Endothelial cell of umbilical vein (primary cell): ENCODE results near the gene PLEKHH1.
A peak's percentile ranks its signal among the peaks of the same experiment; 100 is the strongest.

ENCODE experiments used
- CTCF ChIP-seq, 2 donors: IDR thresholded peaks; 1 replicate in 1 of 2; 2 replicates in 1 of 2; pipeline ENCODE4 v1.5.1; 2011; ENCODE audit warnings: low read length in 2 of 2, mild to moderate bottlenecking in 2 of 2, moderate library complexity in 2 of 2, control low read depth in 1 of 2, inconsistent platforms in 1 of 2, low read depth in 1 of 2; ENCODE audit not compliant: insufficient read depth in 1 of 2; ENCODE audit errors: extremely low read depth in 1 of 2
- EZH2 ChIP-seq: IDR thresholded peaks from 2 replicates; pipeline ENCODE4 v1.6.1; 2012; ENCODE audit warnings: borderline replicate concordance, low read depth, mild to moderate bottlenecking, moderate library complexity, low read length, inconsistent platforms; ENCODE audit not compliant: severe bottlenecking
- FOS ChIP-seq: IDR thresholded peaks from 2 replicates; pipeline ENCODE4 v1.6.1; 2011; ENCODE audit warnings: mild to moderate bottlenecking, low read length, moderate library complexity, borderline replicate concordance; ENCODE audit not compliant: insufficient read depth
- GATA2 ChIP-seq: IDR thresholded peaks from 2 replicates; pipeline ENCODE4 v1.7.0; 2011; ENCODE audit warnings: low read depth, mild to moderate bottlenecking, moderate library complexity, mixed read lengths, low read length; ENCODE audit not compliant: insufficient read length, insufficient read depth
- JUN ChIP-seq: IDR thresholded peaks from 2 replicates; pipeline ENCODE4 v1.6.1; 2011; ENCODE audit warnings: borderline replicate concordance, low read depth; ENCODE audit not compliant: insufficient read length, insufficient read depth
- MYC ChIP-seq: IDR thresholded peaks from one replicate; pipeline ENCODE4 v1.6.1; 2011; ENCODE audit warnings: mild to moderate bottlenecking, low read depth, low read length
- POLR2A ChIP-seq: IDR thresholded peaks from 2 replicates; pipeline ENCODE4 v1.6.1; 2012; ENCODE audit warnings: low read depth, mild to moderate bottlenecking, control low read depth, low read length
- POLR2AphosphoS5 ChIP-seq: IDR thresholded peaks from 2 replicates; pipeline ENCODE4 v1.6.1; 2012; ENCODE audit warnings: low read depth, mild to moderate bottlenecking, control low read depth, low read length, moderate library complexity; ENCODE audit not compliant: insufficient read depth
- TF ChIP-seq, protein P1 (sequence below): IDR thresholded peaks from 2 replicates; pipeline ENCODE4 v1.6.1; 2011; ENCODE audit not compliant: insufficient read depth, insufficient read length

DNA sequence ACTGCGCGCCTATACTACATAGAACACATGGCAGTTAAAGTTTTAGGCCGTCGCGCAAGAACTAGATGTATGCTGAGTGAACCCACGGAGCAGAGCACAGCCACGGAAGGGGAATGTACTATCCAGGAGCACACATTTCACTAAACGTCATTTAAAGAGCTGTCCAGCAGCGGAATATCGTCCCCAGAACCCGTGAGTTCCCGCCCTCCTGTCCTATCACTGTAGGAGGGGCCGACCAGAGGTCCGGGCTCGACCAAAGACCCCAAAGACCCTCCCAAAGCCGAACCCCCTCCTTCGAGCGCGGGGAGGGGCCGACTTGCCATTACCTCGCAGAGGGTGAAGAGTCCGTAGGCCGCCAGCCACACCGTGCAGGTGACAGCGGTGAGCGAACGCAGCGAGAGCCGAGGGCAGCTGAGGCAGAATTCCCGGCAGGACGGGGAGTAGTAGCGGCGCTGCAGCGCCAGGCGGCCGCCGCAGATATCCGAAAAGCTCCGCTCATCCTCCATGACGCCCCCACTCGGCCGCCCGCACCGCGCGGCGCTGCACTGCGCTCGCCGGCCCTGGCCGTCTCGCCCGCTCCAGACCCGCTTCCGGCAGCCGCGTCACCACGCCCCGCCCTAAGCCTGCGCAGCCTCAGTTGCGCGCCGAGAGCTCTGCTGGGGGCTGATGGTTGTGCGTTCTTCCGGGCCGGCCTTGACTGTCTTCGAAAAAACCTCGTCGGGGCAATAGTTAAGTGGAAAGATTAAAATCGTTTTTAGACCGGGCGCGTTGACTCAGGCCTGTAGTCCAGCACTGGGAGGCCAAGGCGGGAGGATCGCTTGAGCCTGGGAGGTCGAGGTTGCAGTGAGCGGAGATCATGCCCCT, 66.8 kb downstream of the PLEKHH1 start, which contains the start of gene PIGH:
- TF ChIP-seq CTCF (IDR thresholded peaks at IDR 0.05; ENCODE audit: extremely low read depth in 1 of 2, insufficient read depth in 1 of 2, low read depth in 1 of 2, low read length in 2 of 2): peak; percentile 41 to 80
- peak; percentile 80 for TF ChIP-seq POLR2A
- TF ChIP-seq POLR2AphosphoS5: peak; percentile 82
- TF ChIP-seq, protein P1, sequence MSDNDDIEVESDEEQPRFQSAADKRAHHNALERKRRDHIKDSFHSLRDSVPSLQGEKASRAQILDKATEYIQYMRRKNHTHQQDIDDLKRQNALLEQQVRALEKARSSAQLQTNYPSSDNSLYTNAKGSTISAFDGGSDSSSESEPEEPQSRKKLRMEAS: no peak
- TF ChIP-seq EZH2: no peak
- TF ChIP-seq FOS: no peak
- TF ChIP-seq JUN: no peak
- no peak for TF ChIP-seq MYC
- no peak for TF ChIP-seq GATA2
